Measurements from ENCODE around the gene SLC22A14.
"Not testable (repeated sequence)": the region's sequence is repeated elsewhere in the genome, so short reads cannot be mapped to it uniquely, and the experiment has no call there.

SLC22A14 gene

DNA sequence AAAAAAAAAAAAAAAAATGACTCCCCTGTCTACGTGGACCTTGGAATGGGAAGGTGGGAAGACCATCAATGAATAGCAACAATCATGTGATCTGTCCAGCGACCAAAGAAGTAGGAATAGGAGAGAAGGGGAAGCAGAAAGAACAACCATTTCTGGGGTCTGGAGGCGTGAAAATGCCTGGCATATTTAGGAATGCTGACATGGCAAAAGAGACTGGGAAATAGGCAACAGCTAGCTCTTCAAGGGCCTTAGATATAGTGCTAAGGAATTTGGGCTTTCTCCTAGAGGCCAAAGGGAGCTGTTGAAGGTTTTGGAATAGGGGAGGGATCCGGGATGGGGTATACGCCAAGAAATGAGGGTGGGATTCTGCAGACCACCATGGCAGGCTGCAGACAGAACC lies 10.5 kb upstream of the SLC22A14 start:
- no peak for DNase-seq

GRCh38 chr3:38274864-38275649 lies 7.0 kb upstream of the SLC22A14 start:
- no peak for DNase-seq

DNA sequence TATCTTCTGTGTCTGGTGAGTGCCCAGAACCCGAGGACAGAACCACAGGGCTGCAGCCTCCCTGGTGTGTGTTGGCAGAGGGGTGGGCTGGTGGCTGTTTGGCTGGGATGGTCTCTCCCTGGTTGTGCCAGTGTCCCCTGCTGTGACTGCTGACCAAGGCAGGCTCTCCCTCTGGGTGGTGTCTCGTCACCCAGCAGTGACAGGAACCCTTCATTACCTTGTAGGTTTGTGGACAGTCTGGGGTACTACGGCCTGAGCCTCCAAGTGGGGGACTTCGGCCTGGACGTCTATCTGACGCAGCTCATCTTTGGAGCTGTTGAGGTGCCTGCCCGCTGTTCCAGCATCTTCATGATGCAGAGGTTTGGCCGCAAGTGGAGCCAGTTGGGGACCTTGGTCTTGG lies 6.4 kb upstream of the SLC22A14 start:
- DNase-seq, result no peak

DNA sequence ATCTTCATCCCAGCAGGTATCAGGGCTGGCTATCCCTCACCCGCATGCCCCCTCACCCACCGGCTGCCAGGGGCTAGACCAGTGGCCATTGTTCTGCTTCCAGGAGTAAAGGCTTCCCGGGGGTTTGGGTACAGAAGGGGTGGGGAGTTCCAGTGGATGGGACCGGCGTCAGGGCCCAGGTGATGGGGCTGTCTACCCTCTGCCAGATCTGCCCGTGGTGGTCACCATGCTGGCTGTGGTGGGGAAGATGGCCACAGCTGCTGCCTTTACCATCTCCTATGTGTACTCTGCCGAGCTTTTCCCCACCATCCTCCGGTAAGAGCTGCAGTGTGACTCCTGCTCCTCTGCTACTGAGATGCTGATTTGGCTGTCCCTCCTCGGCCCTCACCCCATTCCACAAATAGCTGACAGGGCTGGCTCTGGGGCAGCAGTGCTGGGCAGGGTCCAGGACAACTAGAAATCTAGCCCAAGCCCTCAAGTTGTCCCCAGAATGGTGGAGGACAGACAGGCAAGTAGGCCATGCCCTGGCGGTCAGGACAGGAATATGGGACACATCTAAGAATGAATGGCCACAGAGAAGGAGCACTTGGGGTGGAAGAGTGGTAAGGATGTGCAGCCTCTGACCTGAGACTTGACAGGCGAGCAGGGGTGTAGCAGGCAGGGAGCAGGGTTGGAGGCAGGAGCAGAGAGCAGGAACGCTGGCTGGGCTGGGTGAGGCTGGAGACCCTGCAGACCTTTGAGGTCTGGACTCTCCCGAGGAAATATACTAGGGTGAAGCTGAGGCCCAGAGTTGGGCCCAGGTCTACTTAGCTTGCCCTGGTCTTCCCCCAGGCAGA lies 5.8 kb upstream of the SLC22A14 start:
- no peak for DNase-seq

DNA sequence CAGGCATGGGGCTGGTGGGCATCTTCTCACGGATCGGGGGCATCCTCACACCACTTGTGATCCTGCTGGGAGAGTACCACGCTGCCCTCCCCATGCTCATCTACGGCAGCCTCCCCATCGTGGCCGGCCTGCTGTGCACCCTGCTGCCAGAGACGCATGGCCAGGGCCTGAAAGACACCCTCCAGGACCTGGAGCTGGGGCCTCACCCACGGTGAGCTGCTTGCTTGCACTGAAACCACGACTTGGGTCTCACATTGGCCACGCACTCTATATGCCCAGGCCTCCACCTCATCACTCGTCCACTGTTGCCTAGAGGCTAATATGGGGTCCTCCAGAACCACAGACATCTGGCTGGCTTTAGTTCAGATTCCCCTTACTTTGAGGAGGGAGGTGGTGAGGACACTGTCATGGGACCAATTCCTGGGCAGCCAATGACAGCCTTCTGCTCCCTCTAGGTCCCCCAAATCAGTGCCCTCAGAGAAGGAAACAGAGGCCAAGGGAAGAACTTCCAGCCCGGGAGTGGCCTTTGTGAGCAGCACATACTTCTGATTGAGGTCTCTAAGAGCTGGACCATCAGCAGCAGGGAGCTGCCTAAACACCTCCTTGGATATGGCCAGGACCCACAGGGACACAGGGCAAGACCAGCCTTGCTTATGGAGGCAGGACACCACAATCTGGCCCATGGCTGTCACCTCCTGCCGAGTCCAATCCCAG lies 5.0 kb upstream of the SLC22A14 start:
- DNase-seq, result no peak

GRCh38 chr3:38278841-38279240 lies 3.3 kb upstream of the SLC22A14 start:
- no peak for DNase-seq

- DNase-seq, result no peak
Observed at GRCh38 chr3:38283810-38284755, 2.0 kb downstream of the SLC22A14 start.

GRCh38 chr3:38284756-38285150 lies 2.7 kb downstream of the SLC22A14 start:
- no peak for DNase-seq

- not testable (repeated sequence) for DNase-seq
Observed at GRCh38 chr3:38289286-38290217, 7.5 kb downstream of the SLC22A14 start.

GRCh38 chr3:38297053-38297452 lies 15.0 kb downstream of the SLC22A14 start:
- DNase-seq, result not testable (repeated sequence)

DNA sequence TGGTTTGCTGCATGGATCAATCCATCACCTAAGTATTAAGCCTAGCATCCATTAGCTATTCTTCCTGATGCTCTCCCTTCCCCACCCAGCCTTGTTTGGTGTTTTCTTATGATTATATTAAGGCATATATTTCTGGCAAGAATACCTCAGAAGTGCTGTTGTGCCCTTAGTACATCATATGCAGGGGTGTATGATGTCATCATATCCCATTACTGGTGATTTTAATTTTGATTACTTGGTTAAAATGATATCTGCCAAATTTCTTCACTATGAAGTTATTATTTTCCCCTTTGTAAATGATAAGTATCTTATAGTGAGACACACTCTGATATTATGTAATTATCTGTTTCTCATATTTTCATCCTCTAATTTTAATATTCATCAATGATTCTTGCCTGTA lies 15.4 kb downstream of the SLC22A14 start:
- DNase-seq, result no peak

DNA sequence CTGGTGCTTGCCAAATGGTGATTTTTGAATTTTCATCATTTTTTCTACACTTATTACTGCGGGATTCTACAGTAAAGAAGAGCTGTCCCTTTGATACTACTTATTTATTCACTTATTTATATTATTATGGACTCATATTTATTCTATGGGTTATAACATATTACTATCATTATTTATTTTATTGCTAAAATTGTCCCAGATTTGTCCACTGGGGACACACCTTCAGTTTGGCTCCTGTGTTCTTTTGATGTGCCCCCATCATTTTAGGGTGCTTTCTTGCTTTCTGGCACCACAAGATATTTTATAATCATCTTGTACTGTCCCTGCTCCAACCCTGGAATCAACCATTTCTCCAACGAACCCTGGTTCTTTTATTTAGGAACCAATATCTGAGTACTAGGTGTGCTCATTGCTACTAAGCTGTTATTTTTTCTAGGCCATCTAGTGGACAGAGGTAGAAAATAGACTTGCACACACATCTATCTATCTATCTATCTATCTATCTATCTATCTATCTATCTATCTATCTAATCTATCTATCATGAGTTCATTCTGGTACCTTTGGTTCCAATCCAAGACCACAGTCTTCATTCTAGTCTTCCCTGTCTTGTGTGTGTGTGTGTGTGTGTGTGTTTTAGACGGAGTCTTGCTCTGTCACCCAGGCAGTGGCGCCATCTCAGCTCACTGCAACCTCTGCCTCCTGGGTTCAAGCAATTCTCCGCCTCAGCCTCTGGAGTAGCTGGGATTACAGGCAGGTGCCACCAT lies 16.0 kb downstream of the SLC22A14 start:
- DNase-seq, result no peak

- DNase-seq, result no peak
Observed at GRCh38 chr3:38306941-38307340, 24.8 kb downstream of the SLC22A14 start.

- no peak for DNase-seq
Observed at GRCh38 chr3:38307599-38307998, 25.5 kb downstream of the SLC22A14 start.

DNA sequence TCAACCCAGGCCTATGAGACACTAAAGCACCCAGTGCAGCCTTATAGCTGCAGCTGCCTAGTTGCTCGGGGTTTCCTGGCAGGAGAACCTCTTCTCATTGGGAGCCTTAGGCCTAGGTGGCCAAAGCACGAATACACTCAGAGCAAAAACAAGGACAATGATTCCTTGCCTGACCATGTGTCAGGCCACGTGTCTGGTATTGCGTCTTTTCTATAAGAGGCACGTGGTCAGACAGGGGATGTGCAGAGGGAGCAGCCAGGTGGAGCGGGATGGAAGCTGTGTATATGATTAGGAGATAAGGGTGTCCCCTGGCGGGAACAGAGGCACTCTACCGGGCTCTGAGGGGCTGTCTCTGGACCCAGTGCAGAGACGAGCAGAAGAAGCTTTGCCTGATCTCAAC lies 26.4 kb downstream of the SLC22A14 start:
- no peak for DNase-seq

DNA sequence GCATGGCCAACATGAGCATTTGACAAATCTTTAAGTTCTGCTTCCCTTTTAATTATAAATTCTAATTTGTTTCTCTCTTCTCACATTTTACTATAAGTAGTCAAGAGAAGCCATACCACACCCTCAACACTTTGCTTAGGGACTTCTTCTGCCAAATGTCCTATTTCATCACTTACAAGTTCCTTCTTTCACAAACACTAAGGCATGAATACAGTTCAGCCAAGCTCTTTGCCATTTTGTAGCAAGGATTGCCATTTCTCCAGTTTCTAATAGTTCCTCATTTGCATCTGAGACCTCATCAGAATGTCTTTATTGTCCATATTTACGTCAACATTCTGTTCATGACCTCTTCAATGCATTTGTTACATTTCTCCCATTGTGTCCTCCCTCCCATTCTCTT lies 29.4 kb downstream of the SLC22A14 start:
- DNase-seq, result no peak

- no peak for DNase-seq
Observed at GRCh38 chr3:38311941-38312340, 29.8 kb downstream of the SLC22A14 start.

- no peak for DNase-seq
Observed at GRCh38 chr3:38312356-38312755, 30.3 kb downstream of the SLC22A14 start.

DNA sequence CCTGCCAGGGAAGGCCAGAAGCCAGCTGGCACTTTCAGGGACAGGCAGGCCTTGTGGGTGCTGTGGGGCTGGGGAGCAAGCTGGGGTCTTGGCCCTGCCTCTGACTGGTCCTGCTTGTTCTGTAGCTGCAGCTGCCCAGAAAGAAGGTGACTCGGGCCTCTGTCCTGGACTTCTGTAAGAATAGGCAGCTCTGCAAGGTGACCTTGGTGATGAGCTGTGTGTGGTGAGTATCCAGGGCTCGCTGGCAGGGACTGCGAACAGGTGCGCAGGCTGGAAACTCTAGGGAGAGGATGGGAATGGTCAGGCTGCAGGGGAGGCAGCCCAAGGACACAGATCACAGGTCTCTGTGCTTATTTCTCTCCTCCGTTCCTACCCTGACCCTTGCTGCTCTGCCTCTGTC lies 31.2 kb downstream of the SLC22A14 start:
- DNase-seq, result no peak

DNA sequence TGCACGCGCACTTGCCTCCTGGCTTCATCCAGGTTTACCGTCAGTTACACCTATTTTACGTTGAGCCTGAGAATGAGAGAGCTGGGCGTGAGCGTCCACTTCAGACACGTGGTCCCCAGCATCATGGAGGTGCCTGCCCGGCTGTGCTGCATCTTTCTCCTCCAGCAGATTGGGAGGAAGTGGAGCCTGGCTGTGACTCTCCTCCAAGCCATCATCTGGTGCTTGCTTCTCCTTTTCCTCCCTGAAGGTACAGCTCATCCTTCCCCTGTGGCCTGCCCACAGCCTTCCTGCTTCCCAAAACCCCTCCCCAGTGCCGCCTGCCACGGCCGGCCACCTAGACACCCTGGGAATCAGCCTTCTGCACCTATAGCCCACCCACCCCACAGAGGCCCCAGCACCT lies 31.6 kb downstream of the SLC22A14 start:
- no peak for DNase-seq
